ENCODE results near the gene SP100.
"Not testable (repeated sequence)": the region's sequence is repeated elsewhere in the genome, so short reads cannot be mapped to it uniquely, and the experiment has no call there.

SP100 gene

GRCh38 chr2:230416061-230416721 is at the start of gene SP100:
Gene SP100 (plus strand): TSS chr2:230416201. CDS start chr2:230416297, 96 bp downstream.
- DNase-seq = peak; percentile 83

- DNase-seq = no peak
Measured at GRCh38 chr2:230382108-230382507, 33.9 kb upstream of the SP100 start.

DNA sequence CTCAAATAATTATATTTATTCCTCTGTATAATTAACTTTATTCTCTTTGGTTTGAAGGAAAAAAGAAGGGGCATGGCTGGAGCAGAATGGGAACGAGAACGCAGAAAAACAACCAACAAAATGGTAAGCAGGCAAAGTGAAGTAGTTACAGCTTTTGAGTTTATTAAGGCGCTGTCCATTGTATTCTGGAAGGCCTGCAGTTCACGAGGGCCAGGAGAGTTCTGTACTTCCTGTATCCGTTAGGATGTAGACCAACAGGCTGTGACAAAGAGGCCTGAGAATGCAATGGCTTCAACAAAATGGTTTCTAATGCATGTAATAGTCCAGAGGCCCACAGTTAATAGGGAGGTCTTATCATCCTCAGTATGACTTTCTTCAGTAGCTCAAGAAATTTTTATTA is 32.5 kb upstream of the SP100 start:
- DNase-seq = no peak

DNA sequence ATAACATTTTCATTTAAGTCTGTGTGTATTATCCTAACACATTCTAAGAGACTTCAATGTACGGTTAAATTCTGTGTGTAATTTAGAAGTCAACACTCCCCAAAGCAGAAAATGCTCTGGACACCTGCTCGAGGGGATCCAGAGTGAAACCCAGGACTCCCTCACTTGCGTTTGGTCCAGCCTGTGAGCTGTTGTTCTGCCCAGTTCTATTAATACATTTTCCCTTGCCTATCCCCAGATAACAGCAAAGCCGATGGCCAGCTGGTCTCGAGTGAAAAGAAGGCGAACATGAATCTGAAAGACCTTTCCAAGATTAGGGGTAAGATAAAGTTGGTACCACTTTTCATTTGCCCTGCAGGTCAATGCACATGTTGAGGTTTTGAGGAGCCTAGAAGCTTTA is 31.0 kb upstream of the SP100 start:
- DNase-seq = no peak

GRCh38 chr2:230394301-230394700 is 21.7 kb upstream of the SP100 start:
- DNase-seq = no peak

GRCh38 chr2:230398698-230399097 is 17.3 kb upstream of the SP100 start:
- not testable (repeated sequence) for DNase-seq

- no peak for DNase-seq
Measured at GRCh38 chr2:230400041-230400440, 16.0 kb upstream of the SP100 start.

DNA sequence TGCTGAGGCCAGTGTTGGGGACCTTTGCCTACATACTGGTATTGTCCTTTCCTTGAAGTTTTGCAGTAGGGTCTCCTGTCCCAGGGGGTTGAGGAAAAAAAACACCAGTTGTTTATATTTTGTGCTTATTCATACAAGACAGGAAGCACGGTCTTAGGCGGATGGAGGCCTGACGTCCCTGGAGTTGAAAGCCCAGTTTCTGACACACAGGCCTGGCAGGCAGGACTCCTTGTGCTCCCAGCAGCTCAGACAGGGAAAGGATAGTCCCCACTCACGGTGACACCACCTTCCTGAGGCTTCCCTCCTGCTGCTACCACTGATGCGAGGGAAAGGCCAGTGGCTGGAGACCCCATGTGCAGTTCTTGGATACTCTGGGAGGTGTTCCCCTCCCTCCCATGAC is 15.5 kb upstream of the SP100 start:
- DNase-seq = no peak

GRCh38 chr2:230401026-230401425 is 15.0 kb upstream of the SP100 start:
- DNase-seq = not testable (repeated sequence)

- DNase-seq = no peak
Measured at GRCh38 chr2:230403746-230404145, 12.3 kb upstream of the SP100 start.

- no peak for DNase-seq
Measured at GRCh38 chr2:230405824-230406223, 10.2 kb upstream of the SP100 start.

- peak; percentile 78 for DNase-seq
Measured at GRCh38 chr2:230408244-230408842, 7.7 kb upstream of the SP100 start.

- not testable (repeated sequence) for DNase-seq
Measured at GRCh38 chr2:230409316-230409715, 6.7 kb upstream of the SP100 start.

- no peak for DNase-seq
Measured at GRCh38 chr2:230410263-230410662, 5.7 kb upstream of the SP100 start.

- DNase-seq = no peak
Measured at GRCh38 chr2:230410861-230411569, 5.0 kb upstream of the SP100 start.

GRCh38 chr2:230411570-230412370 is 4.2 kb upstream of the SP100 start:
- peak; percentile 41 for DNase-seq

- no peak for DNase-seq
Measured at GRCh38 chr2:230412371-230412711, 3.7 kb upstream of the SP100 start.

DNA sequence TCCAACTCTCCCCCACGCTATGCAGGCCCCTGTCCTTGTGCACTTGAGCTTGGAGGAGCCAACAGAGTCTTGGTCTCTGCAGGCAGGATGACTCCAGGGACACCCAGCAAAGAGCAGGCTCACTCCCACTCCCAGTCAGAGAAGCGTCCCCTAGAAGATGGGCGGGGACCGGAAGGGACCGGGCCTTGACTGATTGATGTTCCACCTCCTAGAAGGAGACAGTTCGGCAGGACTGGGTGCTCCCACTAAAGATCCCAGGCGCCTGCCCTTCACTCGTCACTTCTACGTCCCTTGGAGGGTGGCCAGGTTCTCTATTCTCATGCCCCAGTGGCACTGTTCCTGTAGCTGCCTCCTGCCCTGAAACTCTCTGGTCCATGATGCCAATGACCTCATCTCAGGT is 3.2 kb upstream of the SP100 start:
- DNase-seq = no peak

- peak; percentile 33 for DNase-seq
Measured at GRCh38 chr2:230413479-230413878, 2.5 kb upstream of the SP100 start.

DNA sequence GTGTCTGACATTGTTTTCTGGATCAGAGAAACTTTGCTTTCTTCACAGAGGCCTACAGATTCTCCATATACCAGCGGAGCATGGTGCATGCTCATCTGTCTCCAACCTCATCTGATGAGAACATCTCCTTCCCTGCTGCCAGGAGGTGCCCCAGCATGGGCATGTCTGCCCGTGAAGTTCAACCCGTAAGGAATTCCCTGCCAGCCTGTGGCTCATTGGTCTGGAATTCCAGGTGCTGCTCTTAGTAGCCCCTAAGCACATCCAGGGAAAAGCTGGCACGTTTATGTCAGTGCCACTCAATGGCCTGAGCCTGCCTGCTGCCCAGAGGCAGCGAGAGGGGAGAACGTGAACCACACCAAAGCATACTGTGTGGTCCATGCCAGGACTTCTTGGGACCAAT is 1.7 kb upstream of the SP100 start:
- no peak for DNase-seq

DNA sequence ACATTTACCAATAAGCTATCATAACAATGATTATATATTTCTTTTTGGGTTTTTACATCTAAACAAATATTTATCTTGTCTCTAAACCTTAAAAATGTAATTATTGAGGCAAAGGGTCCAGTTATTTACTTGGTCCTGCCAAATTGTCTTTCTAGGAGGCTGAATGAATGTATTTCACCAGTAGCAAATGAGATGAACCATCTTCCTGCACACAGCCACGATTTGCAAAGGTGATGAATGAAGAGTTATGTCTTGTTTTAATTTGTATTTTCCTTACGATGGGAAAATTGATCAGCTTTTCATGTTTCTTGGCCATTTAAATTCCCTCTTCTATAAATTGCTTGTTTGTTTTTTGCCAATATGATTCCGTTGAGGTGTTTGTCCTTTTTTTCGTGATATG is 1.4 kb downstream of the SP100 start:
- no peak for DNase-seq

GRCh38 chr2:230418341-230419016 is 2.5 kb downstream of the SP100 start:
- DNase-seq = peak; percentile 34

- no peak for DNase-seq
Measured at GRCh38 chr2:230419181-230419580, 3.2 kb downstream of the SP100 start.

All from NCI-H226 (cell line).